Activated CD4-positive, alpha-beta memory T cell treated with anti-CD3 and anti-CD28 coated beads, Interleukin-2, amount 10 ng/mL, durations not matched to agents 7 days and 5 days (primary cell): Measurements from ENCODE around the gene RPL32. TPM values are rescaled to one million over a fixed set of nuclear protein-coding genes. Genes with fewer than 3 reads are reported as not detected.
"Not testable (repeated sequence)": the region's sequence is repeated elsewhere in the genome, so short reads cannot be mapped to it uniquely, and the experiment has no call there.

ENCODE experiments used
- CTCF ChIA-PET: fragments of 350-600 bp; sonication (Branson Sonifier 250); formaldehyde crosslinking; loops from one replicate; lab custom pipeline; 2021; ENCODE audit warnings: antibody characterized with exemption, inconsistent platforms; lab: Charles Lee
- POLR2A ChIA-PET: fragments of 350-600 bp; sonication (Branson Sonifier 250); formaldehyde crosslinking; loops from one replicate; lab custom pipeline; 2021; ENCODE audit warnings: antibody characterized with exemption; lab: Charles Lee
- DNase-seq: peaks from one replicate; pipeline ENCODE4 v3.0.0-alpha.2; 2020
- H3K27ac Mint-ChIP-seq: one replicate; pipeline ENCODE4 v1.8.0; 2021; ENCODE audit warnings: mild to moderate bottlenecking, mixed read lengths
- H3K27me3 Mint-ChIP-seq: one replicate; pipeline ENCODE4 v1.8.0; 2021; ENCODE audit warnings: mixed read lengths
- H3K36me3 Mint-ChIP-seq: one replicate; pipeline ENCODE4 v1.8.0; 2021; ENCODE audit warnings: low read depth, mixed read lengths
- H3K4me1 Mint-ChIP-seq: one replicate; pipeline ENCODE4 v1.8.0; 2021; ENCODE audit warnings: mixed read lengths
- H3K4me3 Mint-ChIP-seq: one replicate; pipeline ENCODE4 v1.8.0; 2021; ENCODE audit warnings: mild to moderate bottlenecking, mixed read lengths
- H3K9me3 Mint-ChIP-seq: one replicate; pipeline ENCODE4 v1.8.0; 2021; ENCODE audit warnings: mixed read lengths
- total RNA-seq, 2 experiments: library from RNA; stranded (reverse); gene quantifications; one replicate each; pipeline ENCODE4 v1.2.3, GENCODE V29; 2021

Gene RPL32
- total RNA-seq, 2 experiments from 2014 or later = 1,634 to 1,730 TPM

DNA sequence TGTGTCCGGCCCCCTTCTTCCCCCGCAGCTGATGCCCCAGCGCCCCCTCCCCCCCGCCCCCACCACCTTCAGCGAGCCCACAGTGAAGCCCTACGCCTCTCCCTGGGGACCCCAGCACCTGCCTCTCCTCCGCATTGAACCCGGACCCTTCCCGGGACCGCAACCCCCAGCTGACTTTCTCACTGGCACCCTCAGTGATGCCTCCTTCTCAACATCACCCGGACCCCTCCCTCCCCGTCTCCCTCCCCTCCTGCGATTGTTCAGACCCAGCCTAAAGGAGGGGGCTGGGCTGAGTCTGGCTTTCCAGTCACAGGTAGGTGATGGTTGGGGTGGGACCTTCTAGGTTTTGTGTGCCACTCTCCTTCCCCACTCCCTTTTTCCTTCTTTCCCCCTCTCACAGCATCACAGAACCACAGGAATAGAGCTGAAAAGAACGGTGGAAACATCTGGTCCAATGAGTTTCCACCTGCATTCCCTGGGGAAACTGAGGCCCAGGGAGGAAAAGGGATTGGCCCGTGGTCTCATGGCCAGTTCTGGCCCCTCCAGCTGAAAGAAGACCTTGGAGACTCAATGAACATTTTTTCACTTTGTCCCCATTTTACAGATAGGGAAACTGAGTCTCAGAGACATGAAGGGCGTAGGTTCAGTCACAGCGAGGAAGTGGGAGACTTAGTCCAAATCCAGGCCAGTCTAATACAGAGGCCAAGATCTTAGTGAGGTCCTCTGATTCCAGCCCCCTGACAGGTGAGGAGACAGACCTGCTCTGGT lies 44.1 kb downstream of the RPL32 start:
- no peaks in the 10 kb centered on the region for H3K36me3 Mint-ChIP-seq
- H3K4me3 Mint-ChIP-seq = no peak overlapping the region
- POLR2A ChIA-PET = no interaction called here
- no peaks in the 10 kb centered on the region for H3K9me3 Mint-ChIP-seq
- no peak overlapping the region for H3K27ac Mint-ChIP-seq
- peaks cover 22% of the 10 kb centered on the region for H3K27me3 Mint-ChIP-seq
- DNase-seq = no peak
- H3K4me1 Mint-ChIP-seq = peaks cover 3% of the 10 kb centered on the region
- CTCF ChIA-PET = interaction anchor here (1.0 to 3.4 kb wide), 4 partner anchors 10 to 44 kb away, joined by 3 to 18 read pairs (median 7); partner anchors contain the start of gene RPL32

- ChIA-PET CTCF (interaction anchor here (0.5 to 3.4 kb wide), 7 partner anchors 9 to 1599 kb away, joined by 3 to 18 read pairs (median 4); partner anchors contain the start of gene RPL32), POLR2A (interaction anchor here (1.1 kb wide), 1 partner anchor 13 kb away, joined by 6 read pairs; no protein-coding TSS in a partner anchor)
- no peak within 1 kb of the TSS for H3K4me3 Mint-ChIP-seq
- H3K4me1 Mint-ChIP-seq = peaks cover 3% of the 10 kb centered on the region
- H3K27ac Mint-ChIP-seq = no peak within 1 kb of the TSS
- H3K9me3 Mint-ChIP-seq = no peaks in the 10 kb centered on the region
- DNase-seq = no peak
- peaks cover 22% of the 10 kb centered on the region for H3K27me3 Mint-ChIP-seq
- H3K36me3 Mint-ChIP-seq = no peaks in the 10 kb centered on the region
These were observed 44.9 kb downstream of the RPL32 start, which contains the start of gene CAND2 for GRCh38 chr3:12796171-12797123. CAND2 (plus strand) TSS chr3:12796680; CDS start chr3:12796721, 41 bp downstream.

- Mint-ChIP-seq H3K4me3 (no peak overlapping the region), H3K27ac (no peak overlapping the region), H3K4me1 (peaks cover 3% of the 10 kb centered on the region), H3K36me3 (no peaks in the 10 kb centered on the region), H3K27me3 (peaks cover 30% of the 10 kb centered on the region), H3K9me3 (no peaks in the 10 kb centered on the region)
- CTCF ChIA-PET = no interaction called here
- POLR2A ChIA-PET = no interaction called here
- DNase-seq = no peak
These were observed 47.7 kb downstream of the RPL32 start for GRCh38 chr3:12793701-12794100.

GRCh38 chr3:12791430-12791829 lies 49.9 kb downstream of the RPL32 start:
- H3K4me1 Mint-ChIP-seq = peaks cover 3% of the 10 kb centered on the region
- ChIA-PET CTCF (no interaction called here), POLR2A (no interaction called here)
- H3K4me3 Mint-ChIP-seq = no peak overlapping the region
- H3K27ac Mint-ChIP-seq = no peak overlapping the region
- no peaks in the 10 kb centered on the region for H3K36me3 Mint-ChIP-seq
- DNase-seq = no peak
- no peaks in the 10 kb centered on the region for H3K9me3 Mint-ChIP-seq
- peaks cover 26% of the 10 kb centered on the region for H3K27me3 Mint-ChIP-seq

- peaks cover 34% of the 10 kb centered on the region for H3K27me3 Mint-ChIP-seq
- POLR2A ChIA-PET, H3K36me3 Mint-ChIP-seq, H3K27ac Mint-ChIP-seq, H3K9me3 Mint-ChIP-seq, H3K4me3 Mint-ChIP-seq, H3K4me1 Mint-ChIP-seq, DNase-seq: not testable (repeated sequence)
- CTCF ChIA-PET = interaction anchor here (0.6 to 2.8 kb wide), 13 partner anchors 8 to 1206 kb away, joined by 3 to 29 read pairs (median 3); partner anchors contain the start of gene CAND2
These were observed 53.2 kb downstream of the RPL32 start for GRCh38 chr3:12787967-12788690.

DNA sequence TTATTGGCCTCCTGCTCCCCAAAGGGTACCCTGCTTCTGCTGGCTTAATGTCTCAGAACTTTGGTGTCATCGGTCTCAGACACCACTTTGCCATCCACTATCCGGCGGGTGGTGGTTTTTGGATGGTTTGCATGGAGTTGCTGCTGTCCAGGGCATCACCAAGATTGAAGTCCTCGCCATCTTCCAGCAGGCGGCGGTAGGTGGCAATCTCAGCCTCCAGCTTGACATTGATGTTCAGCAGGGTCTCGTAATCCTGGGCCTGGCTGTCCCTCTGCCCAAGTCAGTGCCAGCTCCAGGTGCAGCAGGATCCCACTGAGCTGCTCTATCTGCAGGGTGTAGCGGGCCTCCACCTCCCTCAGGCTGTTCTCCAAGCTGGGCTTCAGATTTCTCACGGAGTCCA lies 54.0 kb downstream of the RPL32 start:
- H3K4me1 Mint-ChIP-seq, H3K36me3 Mint-ChIP-seq, H3K27ac Mint-ChIP-seq, H3K4me3 Mint-ChIP-seq, POLR2A ChIA-PET, H3K9me3 Mint-ChIP-seq: not testable (repeated sequence)
- peaks cover 40% of the 10 kb centered on the region for H3K27me3 Mint-ChIP-seq
- DNase-seq = peak; percentile 53
- CTCF ChIA-PET = interaction anchor here (0.7 to 2.8 kb wide), 14 partner anchors 9 to 104 kb away, joined by 3 to 29 read pairs (median 3); partner anchors contain the start of gene CAND2

- H3K4me1 Mint-ChIP-seq = no peaks in the 10 kb centered on the region
- H3K27me3 Mint-ChIP-seq = peaks cover 38% of the 10 kb centered on the region
- ChIA-PET POLR2A (no interaction called here), CTCF (no interaction called here)
- no peak for DNase-seq
- H3K27ac Mint-ChIP-seq = no peak overlapping the region
- no peaks in the 10 kb centered on the region for H3K9me3 Mint-ChIP-seq
- H3K36me3 Mint-ChIP-seq = no peaks in the 10 kb centered on the region
- no peak overlapping the region for H3K4me3 Mint-ChIP-seq
These were observed 56.3 kb downstream of the RPL32 start for GRCh38 chr3:12785096-12785495.

Other genes starting within 250 kb of the RPL32 start
- 10 to 100 TPM; 83.2 to 86.0 TPM for gene RAF1, start 177.4 kb downstream of the RPL32 start, total RNA-seq
- gene TMEM40, start 82.3 kb downstream of the RPL32 start, total RNA-seq = not detected
- under 1 TPM in 1 of 2 experiments, not detected in 1; 0.15 TPM for gene CAND2, start 44.9 kb downstream of the RPL32 start, total RNA-seq
- 100 to 1,000 TPM in 1 of 2 experiments, 10 to 100 TPM in 1; 99.8 to 100 TPM for gene IQSEC1, start 231.9 kb upstream of the RPL32 start, total RNA-seq